HG03575 (cell line): ENCODE measurements around the gene SPG21.

Experiments used
- ATAC-seq: cut with Tn5 transposase; IDR thresholded peaks from one replicate; pipeline ENCODE4 v1.9.1; 2021; ENCODE audit not compliant: unreplicated experiment, insufficient number of reproducible peaks, low FRiP score; ENCODE audit errors: extremely low read depth

Gene SPG21

GRCh38 chr15:64997066-64997465 is 7.4 kb upstream of the SPG21 start:
- no peak for ATAC-seq

GRCh38 chr15:64993290-64993689 is 3.6 kb upstream of the SPG21 start:
- no peak for ATAC-seq

- ATAC-seq, result no peak
Observed at GRCh38 chr15:64991536-64992135, 1.9 kb upstream of the SPG21 start.

- ATAC-seq, result no peak
Observed at GRCh38 chr15:64990168-64990470, 405 bp upstream of the SPG21 start.

GRCh38 chr15:64987136-64987535 is 2.6 kb downstream of the SPG21 start:
- ATAC-seq, result no peak

GRCh38 chr15:64985366-64986033 is 4.2 kb downstream of the SPG21 start:
- no peak for ATAC-seq

- no peak for ATAC-seq
Observed at GRCh38 chr15:64982472-64982871, 7.2 kb downstream of the SPG21 start.

- ATAC-seq, result no peak
Observed at GRCh38 chr15:64981812-64982431, 7.8 kb downstream of the SPG21 start.

- no peak for ATAC-seq
Observed at GRCh38 chr15:64979252-64979710, 10.4 kb downstream of the SPG21 start.

GRCh38 chr15:64975390-64975789 is 14.3 kb downstream of the SPG21 start:
- ATAC-seq, result no peak

- ATAC-seq, result no peak
Observed at GRCh38 chr15:64970698-64971097, 19.0 kb downstream of the SPG21 start.

- no peak for ATAC-seq
Observed at GRCh38 chr15:64969401-64969800, 20.3 kb downstream of the SPG21 start.

- no peak for ATAC-seq
Observed at GRCh38 chr15:64961013-64961412, 28.7 kb downstream of the SPG21 start.

GRCh38 chr15:64960153-64960552 is 29.6 kb downstream of the SPG21 start:
- no peak for ATAC-seq

- no peak for ATAC-seq
Observed at GRCh38 chr15:64959128-64959527, 30.6 kb downstream of the SPG21 start.

- no peak for ATAC-seq
Observed at GRCh38 chr15:64954395-64954794, 35.3 kb downstream of the SPG21 start.

- no peak for ATAC-seq
Observed at GRCh38 chr15:64951777-64952418, 37.8 kb downstream of the SPG21 start.

- no peak for ATAC-seq
Observed at GRCh38 chr15:64950888-64951287, 38.8 kb downstream of the SPG21 start.

- ATAC-seq, result no peak
Observed at GRCh38 chr15:64949383-64950186, 40.1 kb downstream of the SPG21 start.
